Mesendoderm (in vitro differentiated cells): ENCODE measurements around the gene CCDC73. TPM values are rescaled to one million over a fixed set of nuclear protein-coding genes. Genes with fewer than 3 reads are reported as not detected.

Experiments used
- DNase-seq: peaks from one replicate; pipeline ENCODE4 v3.0.0; 2013
- H2AK5ac ChIP-seq: 2 replicates; pipeline ENCODE4 v1.6.1; 2013; ENCODE audit warnings: low read length, inconsistent platforms
- H2BK120ac ChIP-seq: 2 replicates; pipeline ENCODE4 v1.6.1; 2013; ENCODE audit warnings: low read depth, mild to moderate bottlenecking, low read length, moderate library complexity, mixed read lengths
- H2BK15ac ChIP-seq: replicated peaks from 2 replicates; pipeline ENCODE4 v1.6.1; 2013; ENCODE audit warnings: low read depth, mild to moderate bottlenecking, moderate library complexity
- H2BK5ac ChIP-seq: 2 replicates; pipeline ENCODE4 v1.6.1; 2013; ENCODE audit warnings: low read length, inconsistent platforms
- H3K18ac ChIP-seq: 2 replicates; pipeline ENCODE4 v1.6.1; 2013; ENCODE audit warnings: mild to moderate bottlenecking, low read length, mixed read lengths
- H3K23ac ChIP-seq: one replicate; pipeline ENCODE4 v1.6.1; 2013; ENCODE audit warnings: low read length
- H3K27ac ChIP-seq: 2 replicates; pipeline ENCODE4 v1.5.1; 2013; ENCODE audit warnings: low read depth, mild to moderate bottlenecking, inconsistent platforms, low read length, moderate library complexity
- H3K27me3 ChIP-seq: 2 replicates; pipeline ENCODE4 v1.6.1; 2013; ENCODE audit warnings: low read length, control low read depth, mild to moderate bottlenecking, inconsistent platforms; ENCODE audit not compliant: insufficient read depth, poor library complexity
- H3K36me3 ChIP-seq: 2 replicates; pipeline ENCODE4 v1.6.1; 2013; ENCODE audit warnings: low read length, inconsistent platforms; ENCODE audit not compliant: control insufficient read depth, insufficient read depth
- H3K4ac ChIP-seq: one replicate; pipeline ENCODE4 v1.6.1; 2013; ENCODE audit warnings: low read depth, mild to moderate bottlenecking, low read length, moderate library complexity
- H3K4me1 ChIP-seq: 2 replicates; pipeline ENCODE4 v1.6.1; 2013; ENCODE audit warnings: low read depth, low read length, inconsistent platforms; ENCODE audit not compliant: control insufficient read depth
- H3K4me2 ChIP-seq: 2 replicates; pipeline ENCODE4 v1.6.1; 2013; ENCODE audit warnings: low read length
- H3K4me3 ChIP-seq: 2 replicates; pipeline ENCODE4 v1.5.1; 2013; ENCODE audit warnings: mild to moderate bottlenecking, low read length
- H3K56ac ChIP-seq: one replicate; pipeline ENCODE4 v1.6.1; 2013; ENCODE audit warnings: low read length
- H3K79me1 ChIP-seq: 2 replicates; pipeline ENCODE4 v1.6.1; 2013; ENCODE audit warnings: low read length, inconsistent platforms
- H3K79me2 ChIP-seq: 2 replicates; pipeline ENCODE4 v1.6.1; 2013; ENCODE audit warnings: mild to moderate bottlenecking, low read length; ENCODE audit not compliant: control insufficient read depth, insufficient read depth
- H3K9ac ChIP-seq: 2 replicates; pipeline ENCODE4 v1.6.1; 2013; ENCODE audit warnings: low read length, inconsistent platforms
- H4K5ac ChIP-seq: one replicate; pipeline ENCODE4 v1.6.1; 2013; ENCODE audit warnings: low read length
- H4K8ac ChIP-seq: one replicate; pipeline ENCODE4 v1.6.1; 2013; ENCODE audit warnings: low read depth, mild to moderate bottlenecking, control low read depth, low read length, moderate library complexity
- WGBS: extraction: QIAGEN DNeasy Blood & Tissue Kit; methylation state at CpG from one replicate; pipeline ENCODE4 v1.1.7; 2013; ENCODE audit warnings: low lambda C conversion rate, missing lambda C conversion rate; ENCODE audit not compliant: insufficient coverage; ENCODE audit errors: extremely low coverage; 5-methylcytosine and 5-hydroxymethylcytosine counted together
- polyA plus RNA-seq, 2 experiments: library from polyadenylated mRNA; stranded (reverse); fragments of 200-250 nt; gene quantifications; one replicate each; pipeline ENCODE4 v1.2.3, GENCODE V29; 2013

Gene CCDC73
- polyA plus RNA-seq (2013, experiment 1 of 2): 0.03 TPM
- polyA plus RNA-seq (2013, experiment 2 of 2): 0.06 TPM

- no peak within 1 kb of the TSS for H3K4me3 ChIP-seq
- no peaks in the 10 kb centered on the region for H3K79me2 ChIP-seq
- no peak within 1 kb of the TSS for H3K23ac ChIP-seq
- H3K4me2 ChIP-seq: no peak within 1 kb of the TSS
- H3K4ac ChIP-seq: no peak within 1 kb of the TSS
- H4K5ac ChIP-seq: no peak within 1 kb of the TSS
- no peak within 1 kb of the TSS for H2AK5ac ChIP-seq
- H2BK15ac ChIP-seq: no peak within 1 kb of the TSS
- no peak within 1 kb of the TSS for H2BK5ac ChIP-seq
- no peaks in the 10 kb centered on the region for H3K4me1 ChIP-seq
- H3K79me1 ChIP-seq: no peaks in the 10 kb centered on the region
- no peaks in the 10 kb centered on the region for H3K27me3 ChIP-seq
- H3K27ac ChIP-seq: no peak within 1 kb of the TSS
- no peak within 1 kb of the TSS for H4K8ac ChIP-seq
- no peak within 1 kb of the TSS for H2BK120ac ChIP-seq
- no peak within 1 kb of the TSS for H3K56ac ChIP-seq
- no peaks in the 10 kb centered on the region for H3K36me3 ChIP-seq
- H3K18ac ChIP-seq: no peak within 1 kb of the TSS
- H3K9ac ChIP-seq: no peak within 1 kb of the TSS
- no peak for DNase-seq
- no CpG with 5 or more reads among the region's 12 CpGs for WGBS
These were observed at the start of gene CCDC73 for GRCh38 chr11:32794439-32794838. TSS of gene CCDC73 (minus strand) at chr11:32794662. CDS start at chr11:32760243, 34,419 bp downstream.

- Histone ChIP-seq H3K4me1 (no peaks in the 10 kb centered on the region), H2BK15ac (no peak overlapping the region), H2BK5ac (no peak overlapping the region), H4K8ac (no peak overlapping the region), H3K23ac (no peak overlapping the region), H3K18ac (no peak overlapping the region), H3K36me3 (no peaks in the 10 kb centered on the region), H3K56ac (no peak overlapping the region), H3K4ac (no peak overlapping the region), H3K4me2 (no peak overlapping the region), H2BK120ac (no peak overlapping the region), H3K79me2 (no peaks in the 10 kb centered on the region), H3K79me1 (no peaks in the 10 kb centered on the region), H4K5ac (no peak overlapping the region), H3K27me3 (no peaks in the 10 kb centered on the region), H3K4me3 (no peak overlapping the region), H2AK5ac (no peak overlapping the region), H3K9ac (no peak overlapping the region), H3K27ac (no peak overlapping the region)
- no CpG with 5 or more reads among the region's 3 CpGs for WGBS
- DNase-seq: no peak
These were observed 49.1 kb upstream of the CCDC73 start for GRCh38 chr11:32843544-32843943.

GRCh38 chr11:32840587-32840986 lies 46.1 kb upstream of the CCDC73 start:
- Histone ChIP-seq H3K23ac (no peak overlapping the region), H3K36me3 (no peaks in the 10 kb centered on the region), H3K79me2 (no peaks in the 10 kb centered on the region), H2BK15ac (no peak overlapping the region), H3K4me1 (no peaks in the 10 kb centered on the region), H4K5ac (no peak overlapping the region), H2BK5ac (no peak overlapping the region), H3K27ac (no peak overlapping the region), H3K4me3 (no peak overlapping the region), H3K4me2 (no peak overlapping the region), H3K4ac (no peak overlapping the region), H2AK5ac (no peak overlapping the region), H3K9ac (no peak overlapping the region), H3K27me3 (no peaks in the 10 kb centered on the region), H2BK120ac (no peak overlapping the region), H3K56ac (no peak overlapping the region), H3K18ac (no peak overlapping the region), H4K8ac (no peak overlapping the region), H3K79me1 (no peaks in the 10 kb centered on the region)
- DNase-seq: no peak
- WGBS: no CpG with 5 or more reads among the region's 2 CpGs

- no peaks in the 10 kb centered on the region for H3K79me2 ChIP-seq
- no peak overlapping the region for H3K9ac ChIP-seq
- no CpG with 5 or more reads among the region's 2 CpGs for WGBS
- no peak overlapping the region for H3K18ac ChIP-seq
- no peak overlapping the region for H4K8ac ChIP-seq
- no peak overlapping the region for H3K23ac ChIP-seq
- H3K4me2 ChIP-seq: no peak overlapping the region
- H2BK15ac ChIP-seq: no peak overlapping the region
- no peak for DNase-seq
- H2BK120ac ChIP-seq: no peak overlapping the region
- no peak overlapping the region for H2AK5ac ChIP-seq
- H3K27me3 ChIP-seq: no peaks in the 10 kb centered on the region
- H3K4me1 ChIP-seq: no peaks in the 10 kb centered on the region
- H4K5ac ChIP-seq: no peak overlapping the region
- H3K4me3 ChIP-seq: no peak overlapping the region
- no peak overlapping the region for H3K4ac ChIP-seq
- H3K79me1 ChIP-seq: no peaks in the 10 kb centered on the region
- no peaks in the 10 kb centered on the region for H3K36me3 ChIP-seq
- no peak overlapping the region for H2BK5ac ChIP-seq
- H3K56ac ChIP-seq: no peak overlapping the region
- H3K27ac ChIP-seq: no peak overlapping the region
These were observed 44.8 kb upstream of the CCDC73 start for GRCh38 chr11:32839308-32839707.

GRCh38 chr11:32838505-32839274 lies 44.2 kb upstream of the CCDC73 start:
- H2AK5ac ChIP-seq: no peak overlapping the region
- no peak overlapping the region for H3K9ac ChIP-seq
- no peak overlapping the region for H3K4me2 ChIP-seq
- no peak overlapping the region for H4K5ac ChIP-seq
- no peaks in the 10 kb centered on the region for H3K4me1 ChIP-seq
- no peak overlapping the region for H4K8ac ChIP-seq
- no peak overlapping the region for H3K56ac ChIP-seq
- H2BK15ac ChIP-seq: no peak overlapping the region
- H3K27ac ChIP-seq: no peak overlapping the region
- no peak for DNase-seq
- no peaks in the 10 kb centered on the region for H3K27me3 ChIP-seq
- WGBS: no CpG with 5 or more reads among the region's 2 CpGs
- H2BK120ac ChIP-seq: no peak overlapping the region
- H3K79me1 ChIP-seq: no peaks in the 10 kb centered on the region
- no peak overlapping the region for H3K4ac ChIP-seq
- H3K36me3 ChIP-seq: no peaks in the 10 kb centered on the region
- H2BK5ac ChIP-seq: no peak overlapping the region
- no peak overlapping the region for H3K4me3 ChIP-seq
- no peaks in the 10 kb centered on the region for H3K79me2 ChIP-seq
- H3K23ac ChIP-seq: no peak overlapping the region
- no peak overlapping the region for H3K18ac ChIP-seq

- Histone ChIP-seq H3K4me3 (no peak overlapping the region), H3K4ac (no peak overlapping the region)
- no peak for DNase-seq
These were observed 42.5 kb upstream of the CCDC73 start for GRCh38 chr11:32836946-32837345.

More at GRCh38 chr11:32836946-32837345, 42.5 kb upstream of the CCDC73 start:
- no peaks in the 10 kb centered on the region for H3K27me3 ChIP-seq
- no peak overlapping the region for H3K27ac ChIP-seq
- H3K9ac ChIP-seq: no peak overlapping the region
- H2BK5ac ChIP-seq: no peak overlapping the region
- no CpG with 5 or more reads among the region's 2 CpGs for WGBS
- no peaks in the 10 kb centered on the region for H3K36me3 ChIP-seq
- no peak overlapping the region for H3K23ac ChIP-seq
- no peak overlapping the region for H2BK120ac ChIP-seq
- H3K4me1 ChIP-seq: no peaks in the 10 kb centered on the region
- H4K5ac ChIP-seq: no peak overlapping the region
- H4K8ac ChIP-seq: no peak overlapping the region
- H3K18ac ChIP-seq: no peak overlapping the region
- H3K56ac ChIP-seq: no peak overlapping the region
- no peaks in the 10 kb centered on the region for H3K79me2 ChIP-seq
- no peak overlapping the region for H2AK5ac ChIP-seq
- no peak overlapping the region for H3K4me2 ChIP-seq
- H2BK15ac ChIP-seq: no peak overlapping the region
- H3K79me1 ChIP-seq: no peaks in the 10 kb centered on the region
